Activated B cell treated with CpG ODN at 0.5 μM for 24 hours (primary cell): Measurements from ENCODE around the gene HIBCH. TPM values are rescaled to one million over a fixed set of nuclear protein-coding genes. Genes with fewer than 3 reads are reported as not detected.

ENCODE experiments used
- ATAC-seq: fragments of 200-7000 bp; cut with Tn5 transposase; one replicate; pipeline ENCODE4 v1.10.0; 2021; ENCODE audit warnings: low read depth, mild to moderate bottlenecking, moderate library complexity
- CTCF ChIA-PET: fragments of 350-600 bp; sonication (Branson Sonifier 250); formaldehyde crosslinking; loops from one replicate; lab custom pipeline; 2021; ENCODE audit warnings: antibody characterized with exemption; lab: Charles Lee
- POLR2A ChIA-PET: fragments of 350-600 bp; sonication (Branson Sonifier 250); formaldehyde crosslinking; loops from one replicate; lab custom pipeline; 2021; ENCODE audit warnings: antibody characterized with exemption; lab: Charles Lee
- DNase-seq: peaks from one replicate; pipeline ENCODE4 v3.0.0; 2022
- H3K27ac Mint-ChIP-seq: one replicate; pipeline ENCODE4 v1.8.0; 2020; ENCODE audit warnings: mixed read lengths
- H3K27me3 Mint-ChIP-seq: one replicate; pipeline ENCODE4 v1.8.0; 2021; ENCODE audit warnings: mixed read lengths
- H3K36me3 Mint-ChIP-seq: one replicate; pipeline ENCODE4 v1.8.0; 2021; ENCODE audit warnings: low read depth, mixed read lengths
- H3K4me1 Mint-ChIP-seq: one replicate; pipeline ENCODE4 v1.8.0; 2021; ENCODE audit warnings: mixed read lengths
- H3K4me3 Mint-ChIP-seq: one replicate; pipeline ENCODE4 v1.8.0; 2020; ENCODE audit warnings: mild to moderate bottlenecking, mixed read lengths
- H3K9me3 Mint-ChIP-seq: one replicate; pipeline ENCODE4 v1.8.0; 2020; ENCODE audit warnings: mixed read lengths
- intact Hi-C: fragments of 100-400 bp; cut with micrococcal nuclease; formaldehyde crosslinking; loops from one replicate; pipeline ENCODE4 v1.15.1; 2024
- total RNA-seq: library from RNA; stranded (reverse); gene quantifications from 2 replicates; pipeline ENCODE4 v1.2.3, GENCODE V29; 2022
- TF ChIP-seq, protein P1 (sequence below): fragments of 200-600 bp; IDR thresholded peaks from one replicate; pipeline ENCODE4 v1.8.0; 2022; ENCODE audit warnings: antibody characterized with exemption, mild to moderate bottlenecking

Gene HIBCH
- total RNA-seq, 1 donor from 2014 or later, result 21.2 TPM

GRCh38 chr2:190328573-190329147 lies 9.0 kb upstream of the HIBCH start:
- ATAC-seq (no peak), DNase-seq (no peak)
- ChIA-PET CTCF (no interaction called here), POLR2A (interaction anchor here (1.1 kb wide), 1 partner anchor 9 kb away, joined by 4 read pairs; the partner anchor contains the start of gene HIBCH)
- H3K36me3 Mint-ChIP-seq, result no peaks in the 10 kb centered on the region
- no peaks in the 10 kb centered on the region for H3K4me1 Mint-ChIP-seq
- no peak overlapping the region for H3K27ac Mint-ChIP-seq
- TF ChIP-seq, protein P1, sequence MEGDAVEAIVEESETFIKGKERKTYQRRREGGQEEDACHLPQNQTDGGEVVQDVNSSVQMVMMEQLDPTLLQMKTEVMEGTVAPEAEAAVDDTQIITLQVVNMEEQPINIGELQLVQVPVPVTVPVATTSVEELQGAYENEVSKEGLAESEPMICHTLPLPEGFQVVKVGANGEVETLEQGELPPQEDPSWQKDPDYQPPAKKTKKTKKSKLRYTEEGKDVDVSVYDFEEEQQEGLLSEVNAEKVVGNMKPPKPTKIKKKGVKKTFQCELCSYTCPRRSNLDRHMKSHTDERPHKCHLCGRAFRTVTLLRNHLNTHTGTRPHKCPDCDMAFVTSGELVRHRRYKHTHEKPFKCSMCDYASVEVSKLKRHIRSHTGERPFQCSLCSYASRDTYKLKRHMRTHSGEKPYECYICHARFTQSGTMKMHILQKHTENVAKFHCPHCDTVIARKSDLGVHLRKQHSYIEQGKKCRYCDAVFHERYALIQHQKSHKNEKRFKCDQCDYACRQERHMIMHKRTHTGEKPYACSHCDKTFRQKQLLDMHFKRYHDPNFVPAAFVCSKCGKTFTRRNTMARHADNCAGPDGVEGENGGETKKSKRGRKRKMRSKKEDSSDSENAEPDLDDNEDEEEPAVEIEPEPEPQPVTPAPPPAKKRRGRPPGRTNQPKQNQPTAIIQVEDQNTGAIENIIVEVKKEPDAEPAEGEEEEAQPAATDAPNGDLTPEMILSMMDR, result no peak
- H3K4me3 Mint-ChIP-seq, result no peak overlapping the region
- intact Hi-C loops, result no loop called here
- peaks cover 26% of the 10 kb centered on the region for H3K27me3 Mint-ChIP-seq
- no peaks in the 10 kb centered on the region for H3K9me3 Mint-ChIP-seq

GRCh38 chr2:190327867-190328572 lies 8.4 kb upstream of the HIBCH start:
- POLR2A ChIA-PET, result interaction anchor here (1.1 kb wide), 1 partner anchor 9 kb away, joined by 4 read pairs; the partner anchor contains the start of gene HIBCH

GRCh38 chr2:190325588-190325987 lies 6.0 kb upstream of the HIBCH start:
- Mint-ChIP-seq H3K36me3 (no peaks in the 10 kb centered on the region), H3K27me3 (peaks cover 26% of the 10 kb centered on the region), H3K9me3 (no peaks in the 10 kb centered on the region), H3K4me3 (no peak overlapping the region), H3K27ac (no peak overlapping the region), H3K4me1 (peaks cover 4% of the 10 kb centered on the region)
- POLR2A ChIA-PET, result no interaction called here
- ATAC-seq (no peak), DNase-seq (no peak)
- intact Hi-C loops, result no loop called here
- TF ChIP-seq, protein P1, result no peak
- CTCF ChIA-PET, result no interaction called here

More at GRCh38 chr2:190327867-190328572, 8.4 kb upstream of the HIBCH start:
- CTCF ChIA-PET, result no interaction called here
- no peak for ATAC-seq
- Mint-ChIP-seq H3K36me3 (no peaks in the 10 kb centered on the region), H3K4me1 (no peaks in the 10 kb centered on the region), H3K27ac (no peak overlapping the region), H3K9me3 (no peaks in the 10 kb centered on the region), H3K4me3 (no peak overlapping the region), H3K27me3 (peaks cover 26% of the 10 kb centered on the region)
- intact Hi-C loops, result no loop called here
- DNase-seq, result no peak
- TF ChIP-seq, protein P1, result no peak

GRCh38 chr2:190323406-190323805 lies 3.8 kb upstream of the HIBCH start:
- intact Hi-C loops, result no loop called here
- H3K27ac Mint-ChIP-seq, result no peak overlapping the region
- CTCF ChIA-PET, result no interaction called here
- H3K9me3 Mint-ChIP-seq, result no peaks in the 10 kb centered on the region
- TF ChIP-seq, protein P1, result no peak
- ATAC-seq (no peak), DNase-seq (no peak)
- POLR2A ChIA-PET, result no interaction called here
- peaks cover 19% of the 10 kb centered on the region for H3K27me3 Mint-ChIP-seq
- H3K4me3 Mint-ChIP-seq, result no peak overlapping the region
- peaks cover 24% of the 10 kb centered on the region for H3K4me1 Mint-ChIP-seq
- peaks cover 4% of the 10 kb centered on the region for H3K36me3 Mint-ChIP-seq

- ChIA-PET POLR2A (interaction anchor here (1.3 to 2.5 kb wide), 2 partner anchors 95 to 537 kb away, joined by 3 to 8 read pairs; partner anchors contain the start of genes ORMDL1 and PMS1), CTCF (interaction anchor here (1.1 kb wide), 1 partner anchor 359 kb away, joined by 3 read pairs; no protein-coding TSS in a partner anchor)
- peaks cover 39% of the 10 kb centered on the region for H3K4me1 Mint-ChIP-seq
- DNase-seq (no peak), ATAC-seq (no peak)
- intact Hi-C loops, result loop anchor here (1.0 kb wide), 1 partner anchor 138 kb away; no protein-coding TSS in a partner anchor
- peak overlapping the region; percentile 94 for H3K27ac Mint-ChIP-seq
- TF ChIP-seq, protein P1, result no peak
- no peaks in the 10 kb centered on the region for H3K9me3 Mint-ChIP-seq
- peak overlapping the region; percentile 96 for H3K4me3 Mint-ChIP-seq
- peaks cover 4% of the 10 kb centered on the region for H3K36me3 Mint-ChIP-seq
- H3K27me3 Mint-ChIP-seq, result peaks cover 7% of the 10 kb centered on the region
Observed at GRCh38 chr2:190320696-190321095, 1.1 kb upstream of the HIBCH start.
